GM12878 (cell line): ENCODE measurements around the gene SYTL2. TPM values are rescaled to one million over a fixed set of nuclear protein-coding genes. Genes with fewer than 3 reads are reported as not detected.

Source experiments
- ATAC-seq: fragments of 200-7000 bp; cut with Tn5 transposase; 3 replicates; pipeline ENCODE4 v1.9.1; 2020; ENCODE audit warnings: mild to moderate bottlenecking, moderate library complexity
- BruUV-seq: library from RNA; stranded (reverse); fragments of 400-500 nt; replicated peaks from 2 replicates; lab custom pipeline; 2021; lab: Mats Ljungman, UMichigan
- CTCF ChIA-PET: fragments of 300-600 bp; sonication (Branson Sonifier 250); formaldehyde crosslinking; extraction: SDS; loops from one replicate; lab custom pipeline; 2021; ENCODE audit warnings: inconsistent platforms; lab: Yijun Ruan, JAX
- POLR2A ChIA-PET: fragments of 350-600 bp; formaldehyde crosslinking; extraction: SDS; loops from one replicate; lab custom pipeline; 2021; ENCODE audit warnings: inconsistent platforms; lab: Charles Lee
- RAD21 ChIA-PET: fragments of 300-600 bp; sonication (Branson Sonifier 250); formaldehyde crosslinking; loops from one replicate; lab custom pipeline; 2023; ENCODE audit warnings: antibody characterized with exemption; ENCODE audit not compliant: unreplicated experiment; lab: Charles Lee
- SMC1A ChIA-PET: fragments of 300-600 bp; sonication (Branson Sonifier 250); formaldehyde crosslinking; loops from one replicate; lab custom pipeline; 2023; ENCODE audit not compliant: unreplicated experiment, uncharacterized antibody; lab: Charles Lee
- DNase-seq: peaks from one replicate; pipeline ENCODE4 v3.0.0-alpha.2; 2011; ENCODE audit warnings: low read depth, low spot score
- FAIRE-seq: peaks from 3 replicates; lab custom pipeline; 2011; peaks lifted over from hg19 to GRCh38; lab: Jason Lieb, UNC
- H2AFZ ChIP-seq: 2 replicates; pipeline ENCODE4 v1.6.0; 2011; ENCODE audit warnings: low read depth, low read length, control low read depth; ENCODE audit not compliant: control insufficient read depth
- H3K27ac ChIP-seq: 2 replicates; pipeline ENCODE4 v1.5.1; 2011; ENCODE audit warnings: control low read depth; ENCODE audit not compliant: control insufficient read depth, insufficient read depth
- H3K27me3 ChIP-seq, 2 experiments: replicated peaks in 1 of 2; 2 replicates each; pipeline versions ENCODE4 v1.6.0 to v1.6.1; 2011; ENCODE audit warnings: low read length in 1 of 2; ENCODE audit not compliant: control insufficient read depth in 2 of 2, insufficient read depth in 2 of 2
- H3K36me3 ChIP-seq, 2 experiments: 2 replicates each; pipeline ENCODE4 v1.5.1; 2011; ENCODE audit warnings: low read length in 1 of 2; ENCODE audit not compliant: control insufficient read depth in 2 of 2, insufficient read depth in 2 of 2
- H3K4me1 ChIP-seq: 2 replicates; pipeline ENCODE4 v1.6.1; 2011; ENCODE audit warnings: mild to moderate bottlenecking, low read length, moderate library complexity, mixed read lengths; ENCODE audit not compliant: control insufficient read depth, insufficient read depth
- H3K4me2 ChIP-seq: 2 replicates; pipeline ENCODE4 v1.6.0; 2011; ENCODE audit warnings: control low read depth; ENCODE audit not compliant: control insufficient read depth, insufficient read depth
- H3K4me3 ChIP-seq: fragments of 200-600 bp; sonication (generic); 2 replicates; pipeline ENCODE4 v1.5.1; 2016
- H3K79me2 ChIP-seq: 2 replicates; pipeline ENCODE4 v1.6.0; 2011; ENCODE audit warnings: low read length; ENCODE audit not compliant: control insufficient read depth, insufficient read depth
- H3K9ac ChIP-seq: 2 replicates; pipeline ENCODE4 v1.8.0; 2011; ENCODE audit warnings: low read length, control low read depth, mixed read lengths; ENCODE audit not compliant: control insufficient read depth, insufficient read depth
- H3K9me3 ChIP-seq: replicated peaks from 3 replicates; pipeline ENCODE4 v1.5.1; 2011; ENCODE audit warnings: mild to moderate bottlenecking, low read length; ENCODE audit not compliant: control insufficient read depth, insufficient read depth
- H4K20me1 ChIP-seq: 2 replicates; pipeline ENCODE4 v1.6.0; 2011; ENCODE audit not compliant: control insufficient read depth, insufficient read depth
- CBX3 ChIP-seq: fragments of 200-600 bp; sonication (generic); IDR thresholded peaks from 2 replicates; pipeline ENCODE4 v1.6.1; 2016; ENCODE audit warnings: low read depth, borderline replicate concordance
- FOS ChIP-seq: IDR thresholded peaks from 3 replicates; pipeline ENCODE4 v1.6.1; 2011; ENCODE audit warnings: borderline replicate concordance; ENCODE audit not compliant: insufficient read length; ENCODE audit errors: extremely low read depth
- POU2F2 ChIP-seq: IDR thresholded peaks from 3 replicates; pipeline ENCODE4 v1.6.1; 2011; ENCODE audit warnings: low read depth, mild to moderate bottlenecking, low read length, borderline replicate concordance
- PRDM15 ChIP-seq: fragments of 450-650 bp; formaldehyde crosslinking; IDR thresholded peaks from 2 replicates; pipeline ENCODE4 v1.4.0; 2020; ENCODE audit warnings: mild to moderate bottlenecking, moderate library complexity
- RCOR1 ChIP-seq: conservative IDR thresholded peaks from 2 replicates; pipeline ENCODE4 v1.6.1; 2012; ENCODE audit warnings: low read depth, low read length, improper control_type of control experiment
- RUNX3 ChIP-seq: IDR thresholded peaks from 2 replicates; pipeline ENCODE4 v1.6.1; 2012; ENCODE audit warnings: low read length, inconsistent platforms
- SMC3 ChIP-seq: IDR thresholded peaks from 2 replicates; pipeline ENCODE4 v1.6.1; 2011; ENCODE audit warnings: low read length, improper control_type of control experiment, borderline replicate concordance
- SRF ChIP-seq, 2 experiments: IDR thresholded peaks; 2 replicates each; pipeline ENCODE4 v1.6.1; 2011; ENCODE audit warnings: low read depth in 2 of 2, low read length in 2 of 2, mild to moderate bottlenecking in 1 of 2, moderate library complexity in 1 of 2
- WGBS: methylation state at CpG from one replicate; pipeline ENCODE4 v1.1.6; 2016; ENCODE audit warnings: low lambda C conversion rate; ENCODE audit not compliant: insufficient replicate concordance, insufficient coverage; ENCODE audit errors: missing lambda C conversion rate; 5-methylcytosine and 5-hydroxymethylcytosine counted together
- in situ Hi-C: fragments of 300-500 bp; cut with MboI; formaldehyde crosslinking; loops from 9 replicates; pipeline ENCODE4 v1.14.3; 2018; ENCODE audit warnings: mixed read lengths
- intact Hi-C: fragments of 100-400 bp; cut with micrococcal nuclease; formaldehyde crosslinking; loops from one replicate; pipeline ENCODE4 v1.14.2; 2022; ENCODE audit not compliant: unreplicated experiment
- polyA plus RNA-seq, 11 experiments: library from polyadenylated mRNA; depleted of rRNA in 4 of 11; unstranded in 6 of 11; stranded (reverse) in 5 of 11; fragments of >200 nt; fragmentation: Nextera tagmentation in 4 of 11; fragmentation: Illumina TruSeq in 1 of 11; extraction: Ambion mirVana in 4 of 11; extraction: Trizol in 1 of 11; gene quantifications; 1 replicate in 1 of 11; 2 replicates in 10 of 11; pipeline versions ENCODE4 v1.2.1 to v1.2.3, GENCODE V29; 2011 to 2016; ENCODE audit warnings: inconsistent platforms in 2 of 11, missing spikeins in 2 of 11, low read depth in 1 of 11
- total RNA-seq, 4 experiments: library from RNA; depleted of rRNA in 3 of 4; stranded (reverse); fragments of >200 nt in 3 of 4; fragmentation: Illumina TruSeq in 1 of 4; extraction: Trizol in 1 of 4; gene quantifications; 2 replicates each; pipeline versions ENCODE4 v1.2.1 to v1.2.3, GENCODE V29; 2013 to 2021
- TF ChIP-seq, protein P1 (sequence below): fragments of 450-650 bp; IDR thresholded peaks from 2 replicates; pipeline ENCODE4 v1.6.1; 2018; ENCODE audit warnings: mild to moderate bottlenecking, low read depth, moderate library complexity; ENCODE audit not compliant: partially characterized antibody

SYTL2 gene
- total and polyA plus RNA-seq, 10 of the 15 experiments (the other 5 are each of a cell fraction or from before 2014, with no cell fraction given) = 0.02 to 1.4 (median 0.31) TPM; not detected in 2

GRCh38 chr11:85752201-85752889 is 58.6 kb downstream of the SYTL2 start:
- Histone ChIP-seq H2AFZ (no peak overlapping the region), H3K9ac (no peak overlapping the region), H4K20me1 (no peaks in the 10 kb centered on the region), H3K4me3 (no peak overlapping the region), H3K27ac (no peak overlapping the region), H3K79me2 (no peaks in the 10 kb centered on the region), H3K4me2 (no peak overlapping the region), H3K9me3 (no peaks in the 10 kb centered on the region), H3K4me1 (no peaks in the 10 kb centered on the region), H3K27me3 (no peaks in the 10 kb centered on the region), H3K36me3 (no peaks in the 10 kb centered on the region)
- ChIA-PET RAD21 (no interaction called here), POLR2A (no interaction called here), SMC1A (interaction anchor here (0.6 kb wide), 1 partner anchor 16 kb away, joined by 3 read pairs; no protein-coding TSS in a partner anchor), CTCF (no interaction called here)
- no peak for DNase-seq
- BruUV-seq = no TSS peak
- 40% methylated on average over 4 of the region's 4 CpGs for WGBS
- in situ Hi-C loops = no loop called here
- ATAC-seq = no peak
- TF ChIP-seq SMC3 (no peak), RCOR1 (no peak), POU2F2 (no peak), PRDM15 (CRISPR knock-in tag) (no peak), FOS (no peak), CBX3 (no peak), RUNX3 (no peak), SRF (IDR thresholded peaks at IDR 0.05; ENCODE audit: low read depth in 2 of 2, low read length in 2 of 2) (no peak)
- TF ChIP-seq, protein P1, sequence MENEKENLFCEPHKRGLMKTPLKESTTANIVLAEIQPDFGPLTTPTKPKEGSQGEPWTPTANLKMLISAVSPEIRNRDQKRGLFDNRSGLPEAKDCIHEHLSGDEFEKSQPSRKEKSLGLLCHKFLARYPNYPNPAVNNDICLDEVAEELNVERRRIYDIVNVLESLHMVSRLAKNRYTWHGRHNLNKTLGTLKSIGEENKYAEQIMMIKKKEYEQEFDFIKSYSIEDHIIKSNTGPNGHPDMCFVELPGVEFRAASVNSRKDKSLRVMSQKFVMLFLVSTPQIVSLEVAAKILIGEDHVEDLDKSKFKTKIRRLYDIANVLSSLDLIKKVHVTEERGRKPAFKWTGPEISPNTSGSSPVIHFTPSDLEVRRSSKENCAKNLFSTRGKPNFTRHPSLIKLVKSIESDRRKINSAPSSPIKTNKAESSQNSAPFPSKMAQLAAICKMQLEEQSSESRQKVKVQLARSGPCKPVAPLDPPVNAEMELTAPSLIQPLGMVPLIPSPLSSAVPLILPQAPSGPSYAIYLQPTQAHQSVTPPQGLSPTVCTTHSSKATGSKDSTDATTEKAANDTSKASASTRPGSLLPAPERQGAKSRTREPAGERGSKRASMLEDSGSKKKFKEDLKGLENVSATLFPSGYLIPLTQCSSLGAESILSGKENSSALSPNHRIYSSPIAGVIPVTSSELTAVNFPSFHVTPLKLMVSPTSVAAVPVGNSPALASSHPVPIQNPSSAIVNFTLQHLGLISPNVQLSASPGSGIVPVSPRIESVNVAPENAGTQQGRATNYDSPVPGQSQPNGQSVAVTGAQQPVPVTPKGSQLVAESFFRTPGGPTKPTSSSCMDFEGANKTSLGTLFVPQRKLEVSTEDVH = no peak
- FAIRE-seq = no peak
- intact Hi-C loops = no loop called here
